ENCODE results near the gene HNRNPDL. TPM values are rescaled to one million over a fixed set of nuclear protein-coding genes. Genes with fewer than 3 reads are reported as not detected.

Gene HNRNPDL
- total RNA-seq, 1 experiment from 2014 or later = 179 TPM

DNA sequence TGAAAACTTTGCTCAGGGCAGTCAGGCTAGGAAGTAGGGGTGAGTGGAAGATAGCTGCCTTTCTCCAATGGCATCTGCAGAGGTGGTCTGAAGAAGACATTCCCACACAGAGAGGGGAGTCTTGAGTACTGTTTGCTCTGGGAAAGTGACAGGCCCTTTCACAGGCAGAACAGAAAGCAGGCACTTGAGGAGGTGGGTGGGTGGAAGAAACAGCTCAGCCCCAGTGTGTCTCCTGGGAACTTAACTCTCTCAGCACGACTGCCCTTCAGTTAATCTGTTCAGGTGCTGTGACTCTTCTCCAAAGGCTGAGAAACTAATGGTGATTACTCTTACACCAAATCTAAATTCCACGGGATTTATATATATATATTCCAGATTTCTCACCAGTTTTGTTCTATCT lies 28.5 kb upstream of the HNRNPDL start:
- Histone ChIP-seq H3K4me3 (no peak overlapping the region), H3F3A (ENCODE audit: insufficient read depth, low read depth) (peaks cover 14% of the 10 kb centered on the region; the same call in 1 of the 2 replicates), H4K20me1 (ENCODE audit: insufficient read depth) (no peaks in the 10 kb centered on the region), H2AFZ (no peak overlapping the region), H3K9me3 (ENCODE audit: insufficient read depth, low read depth) (no peaks in the 10 kb centered on the region), H3K79me2 (ENCODE audit: low read depth) (no peaks in the 10 kb centered on the region), H3K36me3 (ENCODE audit: low read depth) (no peaks in the 10 kb centered on the region), H3K4me2 (no peak overlapping the region), H3K9me2 (ENCODE audit: insufficient read depth) (no peaks in the 10 kb centered on the region), H3K4me1 (replicated peaks; ENCODE audit: insufficient read depth) (no peaks in the 10 kb centered on the region), H3K27ac (no peak overlapping the region), H3K27me3 (ENCODE audit: insufficient read depth, low read depth) (no peaks in the 10 kb centered on the region)
- CTCF ChIA-PET = no interaction called here
- BruUV-seq (replicated peaks) = no TSS peak
- POLR2A ChIA-PET (ENCODE audit: unreplicated experiment) = no interaction called here
- DNase-seq = no peak
- TF ChIP-seq EZH2 (IDR thresholded peaks at IDR 0.05; ENCODE audit: low read depth) = no peak
- TF ChIP-seq, protein P1, sequence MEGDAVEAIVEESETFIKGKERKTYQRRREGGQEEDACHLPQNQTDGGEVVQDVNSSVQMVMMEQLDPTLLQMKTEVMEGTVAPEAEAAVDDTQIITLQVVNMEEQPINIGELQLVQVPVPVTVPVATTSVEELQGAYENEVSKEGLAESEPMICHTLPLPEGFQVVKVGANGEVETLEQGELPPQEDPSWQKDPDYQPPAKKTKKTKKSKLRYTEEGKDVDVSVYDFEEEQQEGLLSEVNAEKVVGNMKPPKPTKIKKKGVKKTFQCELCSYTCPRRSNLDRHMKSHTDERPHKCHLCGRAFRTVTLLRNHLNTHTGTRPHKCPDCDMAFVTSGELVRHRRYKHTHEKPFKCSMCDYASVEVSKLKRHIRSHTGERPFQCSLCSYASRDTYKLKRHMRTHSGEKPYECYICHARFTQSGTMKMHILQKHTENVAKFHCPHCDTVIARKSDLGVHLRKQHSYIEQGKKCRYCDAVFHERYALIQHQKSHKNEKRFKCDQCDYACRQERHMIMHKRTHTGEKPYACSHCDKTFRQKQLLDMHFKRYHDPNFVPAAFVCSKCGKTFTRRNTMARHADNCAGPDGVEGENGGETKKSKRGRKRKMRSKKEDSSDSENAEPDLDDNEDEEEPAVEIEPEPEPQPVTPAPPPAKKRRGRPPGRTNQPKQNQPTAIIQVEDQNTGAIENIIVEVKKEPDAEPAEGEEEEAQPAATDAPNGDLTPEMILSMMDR (conservative IDR thresholded peaks at IDR 0.05) = no peak
- intact Hi-C loops (cut with micrococcal nuclease; ENCODE audit: unreplicated experiment) = no loop called here

DNA sequence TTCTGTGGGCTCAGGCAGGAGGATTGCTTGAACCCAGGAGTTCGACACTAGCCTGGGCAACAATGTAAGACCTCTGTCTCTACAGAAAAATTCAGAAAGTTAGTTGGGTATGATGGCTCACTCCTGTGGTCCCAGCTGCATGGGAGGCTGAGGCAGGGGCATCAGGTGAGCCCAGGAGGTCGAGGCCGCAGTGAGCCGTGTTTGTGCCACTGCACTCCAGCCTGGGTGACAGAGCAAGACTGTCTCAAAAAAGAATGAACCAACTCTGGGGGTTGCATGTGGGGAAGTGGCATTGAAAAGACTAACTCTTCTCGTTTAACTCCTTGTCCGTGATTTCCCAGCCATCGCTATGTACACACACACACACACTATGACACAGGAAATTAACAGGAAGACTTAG lies 27.0 kb upstream of the HNRNPDL start:
- Histone ChIP-seq H3K4me3 (no peak overlapping the region), H3K79me2 (ENCODE audit: low read depth) (no peaks in the 10 kb centered on the region), H3K4me2 (no peak overlapping the region), H3K9me2 (ENCODE audit: insufficient read depth) (no peaks in the 10 kb centered on the region), H3K4me1 (replicated peaks; ENCODE audit: insufficient read depth) (no peaks in the 10 kb centered on the region), H3K36me3 (ENCODE audit: low read depth) (no peaks in the 10 kb centered on the region), H3K9me3 (ENCODE audit: insufficient read depth, low read depth) (no peaks in the 10 kb centered on the region), H3K27ac (no peak overlapping the region), H2AFZ (no peak overlapping the region), H4K20me1 (ENCODE audit: insufficient read depth) (no peaks in the 10 kb centered on the region), H3F3A (ENCODE audit: insufficient read depth, low read depth) (peaks cover 13% of the 10 kb centered on the region; the same call in 1 of the 2 replicates), H3K27me3 (ENCODE audit: insufficient read depth, low read depth) (no peaks in the 10 kb centered on the region)
- no peak for DNase-seq
- no TSS peak for BruUV-seq (replicated peaks)
- intact Hi-C loops (cut with micrococcal nuclease; ENCODE audit: unreplicated experiment) = no loop called here
- no peak for TF ChIP-seq EZH2 (IDR thresholded peaks at IDR 0.05; ENCODE audit: low read depth)
- TF ChIP-seq, protein P1 (conservative IDR thresholded peaks at IDR 0.05) = no peak
- CTCF ChIA-PET = no interaction called here
- POLR2A ChIA-PET (ENCODE audit: unreplicated experiment) = no interaction called here

DNA sequence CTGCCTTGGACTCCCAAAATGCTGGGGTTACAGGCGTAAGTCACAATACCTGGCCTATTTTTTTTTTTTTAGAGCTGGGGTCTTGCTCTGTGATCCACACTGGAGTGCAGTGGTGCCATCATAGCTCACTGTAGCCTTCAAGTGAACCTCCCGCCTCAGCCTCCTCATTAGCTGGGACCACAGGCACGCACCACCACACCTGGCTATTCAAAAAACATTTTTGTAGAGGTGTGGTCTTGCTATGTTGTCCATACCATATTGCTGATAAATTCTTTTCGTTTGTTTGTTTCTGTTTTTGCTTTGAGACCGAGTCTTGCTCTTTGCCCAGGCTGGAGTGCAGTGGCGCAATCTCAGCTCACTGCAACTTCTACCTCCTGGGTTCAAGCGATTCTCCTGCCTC lies 21.8 kb upstream of the HNRNPDL start:
- CTCF ChIA-PET = no interaction called here
- no peaks in the 10 kb centered on the region for H3K9me2 ChIP-seq (ENCODE audit: insufficient read depth)
- POLR2A ChIA-PET (ENCODE audit: unreplicated experiment) = no interaction called here
- intact Hi-C loops (cut with micrococcal nuclease; ENCODE audit: unreplicated experiment) = no loop called here
- no peaks in the 10 kb centered on the region for H3K4me1 ChIP-seq (replicated peaks; ENCODE audit: insufficient read depth)
- no peak overlapping the region for H2AFZ ChIP-seq
- no TSS peak for BruUV-seq (replicated peaks)
- H3K4me3 ChIP-seq = no peak overlapping the region
- H3K4me2 ChIP-seq = no peak overlapping the region
- no peaks in the 10 kb centered on the region for H3K79me2 ChIP-seq (ENCODE audit: low read depth)
- no peaks in the 10 kb centered on the region for H3K9me3 ChIP-seq (ENCODE audit: insufficient read depth, low read depth)
- no peak overlapping the region for H3K27ac ChIP-seq
- H3K36me3 ChIP-seq (ENCODE audit: low read depth) = peaks cover 3% of the 10 kb centered on the region; the same call in 1 of the 2 replicates
- no peaks in the 10 kb centered on the region for H3F3A ChIP-seq (ENCODE audit: insufficient read depth, low read depth)
- no peak for DNase-seq
- H4K20me1 ChIP-seq (ENCODE audit: insufficient read depth) = no peaks in the 10 kb centered on the region
- TF ChIP-seq, protein P1 (conservative IDR thresholded peaks at IDR 0.05) = no peak
- no peak for TF ChIP-seq EZH2 (IDR thresholded peaks at IDR 0.05; ENCODE audit: low read depth)
- H3K27me3 ChIP-seq (ENCODE audit: insufficient read depth, low read depth) = no peaks in the 10 kb centered on the region
